GM10266 (cell line): ENCODE measurements around the gene CRACDL.

ENCODE experiments used
- DNase-seq: peaks from one replicate; pipeline ENCODE4 v3.0.0; 2012; ENCODE audit errors: extremely low spot score
- TF ChIP-seq, protein P1 (sequence below): IDR thresholded peaks from 2 replicates; pipeline ENCODE4 v1.5.1; 2012; ENCODE audit warnings: mild to moderate bottlenecking, low read depth; ENCODE audit not compliant: control insufficient read depth, insufficient read depth; ENCODE audit errors: missing control alignments

CRACDL gene

DNA sequence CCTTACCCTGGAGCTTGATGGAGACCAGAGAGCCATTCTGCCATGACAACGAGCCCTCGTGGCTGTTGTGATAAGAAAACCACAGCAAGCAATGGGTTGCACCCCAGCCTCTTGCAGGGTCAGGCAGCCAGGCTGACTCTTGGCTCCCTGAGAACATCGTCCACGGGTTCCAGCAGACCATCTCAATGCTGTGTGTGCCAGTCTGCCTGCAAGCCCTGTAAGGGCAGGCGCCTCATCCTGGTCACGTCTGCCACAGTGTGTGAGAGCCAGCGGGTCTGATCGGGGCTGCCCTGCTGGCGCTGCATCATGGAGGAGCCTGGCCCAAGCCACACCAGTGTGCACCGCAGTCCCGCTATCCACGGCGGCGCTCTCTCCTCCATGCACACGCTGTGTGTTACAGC lies 134.1 kb downstream of the CRACDL start:
- TF ChIP-seq, protein P1, sequence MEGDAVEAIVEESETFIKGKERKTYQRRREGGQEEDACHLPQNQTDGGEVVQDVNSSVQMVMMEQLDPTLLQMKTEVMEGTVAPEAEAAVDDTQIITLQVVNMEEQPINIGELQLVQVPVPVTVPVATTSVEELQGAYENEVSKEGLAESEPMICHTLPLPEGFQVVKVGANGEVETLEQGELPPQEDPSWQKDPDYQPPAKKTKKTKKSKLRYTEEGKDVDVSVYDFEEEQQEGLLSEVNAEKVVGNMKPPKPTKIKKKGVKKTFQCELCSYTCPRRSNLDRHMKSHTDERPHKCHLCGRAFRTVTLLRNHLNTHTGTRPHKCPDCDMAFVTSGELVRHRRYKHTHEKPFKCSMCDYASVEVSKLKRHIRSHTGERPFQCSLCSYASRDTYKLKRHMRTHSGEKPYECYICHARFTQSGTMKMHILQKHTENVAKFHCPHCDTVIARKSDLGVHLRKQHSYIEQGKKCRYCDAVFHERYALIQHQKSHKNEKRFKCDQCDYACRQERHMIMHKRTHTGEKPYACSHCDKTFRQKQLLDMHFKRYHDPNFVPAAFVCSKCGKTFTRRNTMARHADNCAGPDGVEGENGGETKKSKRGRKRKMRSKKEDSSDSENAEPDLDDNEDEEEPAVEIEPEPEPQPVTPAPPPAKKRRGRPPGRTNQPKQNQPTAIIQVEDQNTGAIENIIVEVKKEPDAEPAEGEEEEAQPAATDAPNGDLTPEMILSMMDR, result no peak
- DNase-seq, result no peak

DNA sequence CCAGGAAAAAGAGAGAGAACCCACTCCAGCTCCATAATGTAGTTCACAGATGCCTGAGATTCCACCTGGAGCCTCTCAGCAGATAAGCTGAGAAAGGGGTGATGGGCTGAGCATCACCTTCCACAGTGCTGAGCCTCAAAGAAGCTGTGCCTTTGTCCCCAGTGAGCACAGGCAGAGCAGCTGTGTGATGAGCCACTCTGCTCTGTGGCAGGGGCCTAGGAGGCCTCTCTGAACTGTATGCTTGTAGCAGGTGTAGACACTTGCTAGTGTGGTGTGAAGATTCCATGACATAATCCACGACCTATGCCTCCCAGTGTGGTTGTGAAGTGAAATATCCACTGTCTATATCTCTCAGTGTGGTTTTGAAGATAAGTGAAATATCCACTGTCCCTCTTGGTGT lies 134.7 kb downstream of the CRACDL start:
- DNase-seq, result no peak
- TF ChIP-seq, protein P1, result no peak

DNA sequence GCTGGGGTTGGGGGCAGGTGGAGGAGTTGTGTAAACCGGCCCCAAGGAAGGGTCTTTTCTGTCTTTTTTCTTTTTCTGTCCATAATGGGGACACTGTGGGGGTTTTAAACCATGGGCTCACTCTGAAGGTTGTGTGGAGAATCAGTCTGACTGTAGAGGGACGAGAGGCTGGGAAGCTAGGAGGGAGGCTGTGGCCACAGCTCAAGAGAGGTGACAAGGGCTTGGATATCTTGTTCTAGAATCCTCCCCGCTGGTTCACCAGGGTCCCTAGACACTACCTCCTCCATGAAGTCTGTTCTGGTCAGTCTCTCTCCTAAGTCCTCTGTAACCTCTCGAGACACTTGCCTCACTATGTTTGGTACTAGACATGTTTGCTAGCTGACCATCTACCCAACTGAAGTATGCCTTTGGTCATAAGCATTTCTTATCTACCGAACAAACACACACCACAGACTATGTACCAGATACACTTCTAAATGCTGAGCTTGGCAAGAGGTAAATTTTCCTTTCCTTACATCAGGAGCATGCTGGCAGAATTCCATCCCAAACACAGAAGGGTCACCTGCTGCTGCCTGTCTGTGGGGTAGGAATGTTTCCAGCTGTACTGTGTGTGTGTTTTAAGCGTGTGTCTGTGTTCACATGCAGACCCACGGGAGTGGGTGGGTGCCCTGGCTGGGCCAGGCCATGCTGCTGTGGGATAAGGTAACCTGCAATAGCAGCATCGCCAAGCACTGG lies 135.5 kb downstream of the CRACDL start:
- TF ChIP-seq, protein P1, result no peak
- no peak for DNase-seq

GRCh38 chr2:98799375-98800329 lies 136.4 kb downstream of the CRACDL start:
- no peak for DNase-seq
- TF ChIP-seq, protein P1, result no peak

GRCh38 chr2:98796775-98797544 lies 139.1 kb downstream of the CRACDL start:
- TF ChIP-seq, protein P1, result no peak
- no peak for DNase-seq

GRCh38 chr2:98795891-98796676 lies 139.9 kb downstream of the CRACDL start:
- DNase-seq, result no peak
- TF ChIP-seq, protein P1, result no peak
